MG63 (cell line): ENCODE results near the gene DNTT. TPM values are rescaled to one million over a fixed set of nuclear protein-coding genes. Genes with fewer than 3 reads are reported as not detected.

Source experiments
- DNase-seq: peaks from one replicate; pipeline ENCODE4 v3.0.0-alpha.2; 2020
- H3K27me3 ChIP-seq: fragments of 250-450 bp; sonication (Bioruptor Pico); 2 replicates; pipeline ENCODE4 v1.5.1; 2020; ENCODE audit warnings: mild to moderate bottlenecking, moderate library complexity
- H3K36me3 ChIP-seq: fragments of 250-450 bp; sonication (Bioruptor Pico); 2 replicates; pipeline ENCODE4 v1.5.1; 2020; ENCODE audit warnings: mild to moderate bottlenecking, moderate library complexity
- H3K4me3 ChIP-seq: fragments of 250-450 bp; sonication (Bioruptor Pico); 2 replicates; pipeline ENCODE4 v1.5.1; 2020; ENCODE audit warnings: mild to moderate bottlenecking, moderate library complexity
- H3K9me3 ChIP-seq: fragments of 250-450 bp; sonication (Bioruptor Pico); 2 replicates; pipeline ENCODE4 v1.5.1; 2020; ENCODE audit warnings: mild to moderate bottlenecking, moderate library complexity
- total RNA-seq: library from RNA; depleted of rRNA; stranded (reverse); fragments of >200 nt; shearing (Covaris generic); gene quantifications from 2 replicates; pipeline ENCODE4 v1.2.3, GENCODE V29; 2014; ENCODE audit warnings: low replicate concordance

Gene DNTT
- total RNA-seq, 1 experiment from 2014 or later, result not detected

DNA sequence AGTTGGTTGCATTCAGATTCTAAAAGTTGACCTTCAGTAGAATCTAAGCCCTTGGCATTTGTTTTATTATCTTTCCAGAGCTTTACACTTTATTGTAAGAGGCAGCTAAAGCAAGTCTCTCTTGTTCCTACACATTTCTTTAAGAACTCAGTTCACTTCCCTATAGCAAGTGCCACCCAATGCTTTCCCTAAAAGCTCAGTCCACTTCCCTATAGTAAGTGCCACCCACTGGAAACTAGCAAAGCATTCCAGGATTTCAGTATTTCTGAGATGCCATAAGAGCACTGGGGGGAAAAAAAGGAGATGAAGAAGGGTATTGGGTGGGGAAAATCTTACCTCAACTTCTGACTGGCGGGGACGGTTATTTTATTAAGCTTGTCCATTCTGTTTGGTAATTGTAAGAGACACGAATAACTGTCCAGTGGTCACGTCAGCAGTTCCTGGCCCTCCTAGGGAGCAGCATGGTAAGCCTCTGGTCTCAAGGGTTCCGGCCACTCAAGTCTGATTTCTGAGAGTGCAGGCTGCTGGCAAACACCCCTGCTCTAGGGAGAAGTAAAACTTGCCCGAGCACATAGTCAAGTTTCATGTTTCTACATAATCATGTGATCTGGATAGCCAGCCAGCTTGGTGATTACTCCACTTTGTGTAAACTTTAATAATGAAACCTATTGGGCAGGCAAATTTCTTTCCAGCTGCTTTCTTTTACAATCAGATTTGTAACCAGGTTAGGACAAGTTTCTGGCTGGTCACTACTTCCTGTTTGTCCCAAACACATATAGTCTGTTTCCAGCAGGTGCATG lies 33.0 kb upstream of the DNTT start, which contains the start of gene BLNK:
Gene BLNK (minus strand): TSS at position 554 of the 800 bp plus-strand sequence. CDS start 171 bp downstream, at position 383.
- Histone ChIP-seq H3K27me3 (no peaks in the 10 kb centered on the region), H3K9me3 (no peaks in the 10 kb centered on the region), H3K36me3 (no peaks in the 10 kb centered on the region), H3K4me3 (no peak within 1 kb of the TSS)
- DNase-seq, result peak; percentile 38

DNA sequence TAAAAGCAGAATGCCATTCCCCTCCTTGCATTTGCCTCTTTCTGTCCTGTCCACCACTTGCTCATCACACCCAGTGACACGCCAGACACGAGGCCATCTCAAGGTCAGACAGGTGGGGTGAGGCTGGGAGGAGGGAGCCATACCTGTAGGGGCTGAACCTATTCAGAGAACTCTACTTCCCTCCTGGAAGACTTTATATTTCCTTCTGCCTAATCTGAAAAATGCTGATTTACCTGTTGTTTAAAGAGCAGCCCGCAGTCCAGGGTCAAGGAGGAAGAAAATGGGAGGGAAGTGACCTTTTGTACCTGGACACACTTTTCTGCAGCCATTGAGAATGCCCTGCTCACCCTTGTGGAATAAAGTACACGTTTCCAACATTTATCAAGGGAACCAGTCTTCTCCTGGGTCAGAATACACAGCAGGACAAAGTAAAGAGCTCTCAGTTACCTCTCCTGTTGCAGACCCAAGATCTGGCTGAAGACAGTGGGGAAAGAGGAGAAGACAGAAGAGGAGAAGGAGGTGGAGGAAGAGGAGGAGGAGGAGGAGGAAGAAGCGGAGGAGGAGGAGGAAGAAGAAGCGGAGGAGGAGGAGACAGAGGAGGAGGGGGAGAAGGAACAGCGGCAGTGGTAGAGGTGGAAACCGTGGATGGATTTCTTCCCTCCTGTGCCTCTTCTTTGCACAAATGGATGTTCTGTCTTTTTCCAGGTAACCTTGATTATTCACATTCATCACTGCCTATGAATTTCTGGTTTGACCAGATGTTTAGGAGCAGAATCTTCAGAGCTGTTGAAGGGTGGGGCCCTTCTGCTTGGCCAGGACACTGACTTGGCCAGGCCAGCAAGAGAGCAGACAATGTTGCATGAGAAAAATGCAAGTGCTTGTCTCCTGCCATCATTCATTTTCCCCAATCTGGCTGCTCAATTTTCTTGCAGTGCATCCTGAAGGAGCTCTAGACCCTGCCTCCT lies 31.6 kb upstream of the DNTT start:
- DNase-seq, result no peak
- no peaks in the 10 kb centered on the region for H3K36me3 ChIP-seq
- no peak overlapping the region for H3K4me3 ChIP-seq
- H3K9me3 ChIP-seq, result no peaks in the 10 kb centered on the region
- H3K27me3 ChIP-seq, result no peaks in the 10 kb centered on the region

DNA sequence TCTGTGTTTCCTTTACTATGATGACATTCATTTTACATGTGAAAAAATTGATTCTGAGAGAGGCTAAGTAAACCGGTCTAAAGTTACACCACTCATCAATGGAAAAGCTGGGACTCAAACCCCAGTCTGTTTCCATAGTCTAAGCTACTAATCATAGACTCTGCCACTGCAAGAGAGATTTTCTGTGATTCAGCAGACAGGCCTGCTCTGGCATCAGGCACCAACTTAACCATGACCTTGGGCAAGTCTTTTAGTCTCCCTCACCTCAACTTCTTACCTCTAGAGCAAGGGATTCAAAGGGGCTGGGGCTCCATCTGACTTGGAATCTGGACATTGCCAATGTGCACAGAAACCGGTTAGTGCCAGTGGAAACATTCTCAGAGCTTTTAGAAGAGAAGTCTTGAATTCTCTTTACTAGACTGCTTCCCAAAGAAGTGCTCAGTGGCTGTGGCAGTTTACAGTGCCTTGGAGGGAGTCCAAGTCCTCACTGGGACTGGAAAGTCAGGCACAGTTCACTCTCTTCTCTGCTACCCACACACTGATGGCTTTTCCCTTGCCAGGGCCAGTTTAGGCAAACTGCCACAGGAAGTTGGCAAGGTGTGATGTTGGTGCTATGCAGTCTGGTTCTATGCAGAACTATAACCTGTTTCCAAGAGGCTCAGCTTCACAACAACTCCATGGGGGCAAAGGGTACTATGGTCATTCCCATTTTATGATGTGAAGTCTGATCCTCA lies 28.4 kb upstream of the DNTT start:
- H3K36me3 ChIP-seq, result no peaks in the 10 kb centered on the region
- peak; percentile 64 for DNase-seq
- H3K9me3 ChIP-seq, result no peaks in the 10 kb centered on the region
- H3K4me3 ChIP-seq, result no peak overlapping the region
- H3K27me3 ChIP-seq, result no peaks in the 10 kb centered on the region

DNA sequence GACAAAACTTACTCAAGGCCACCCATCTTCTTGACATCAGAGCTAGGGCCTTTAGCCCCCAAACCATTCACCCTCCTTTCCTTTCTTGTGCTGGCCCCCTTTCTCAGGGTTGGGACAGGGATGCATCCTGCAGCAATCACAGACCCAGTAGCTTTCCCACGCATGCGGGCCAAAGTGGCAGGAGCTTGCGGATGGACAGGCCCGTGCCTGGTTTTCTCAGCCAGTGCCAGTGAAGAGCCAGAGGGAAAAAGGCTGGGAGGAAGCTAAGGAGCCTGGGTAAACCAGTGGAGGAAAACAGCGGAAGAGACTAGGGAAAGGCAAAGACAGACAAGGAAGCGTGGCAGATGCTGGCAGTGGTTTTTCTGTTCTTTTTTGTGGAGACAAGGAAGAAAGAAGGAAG lies 27.8 kb upstream of the DNTT start:
- no peak for DNase-seq
- Histone ChIP-seq H3K27me3 (no peaks in the 10 kb centered on the region), H3K4me3 (no peak overlapping the region), H3K9me3 (no peaks in the 10 kb centered on the region), H3K36me3 (no peaks in the 10 kb centered on the region)

DNA sequence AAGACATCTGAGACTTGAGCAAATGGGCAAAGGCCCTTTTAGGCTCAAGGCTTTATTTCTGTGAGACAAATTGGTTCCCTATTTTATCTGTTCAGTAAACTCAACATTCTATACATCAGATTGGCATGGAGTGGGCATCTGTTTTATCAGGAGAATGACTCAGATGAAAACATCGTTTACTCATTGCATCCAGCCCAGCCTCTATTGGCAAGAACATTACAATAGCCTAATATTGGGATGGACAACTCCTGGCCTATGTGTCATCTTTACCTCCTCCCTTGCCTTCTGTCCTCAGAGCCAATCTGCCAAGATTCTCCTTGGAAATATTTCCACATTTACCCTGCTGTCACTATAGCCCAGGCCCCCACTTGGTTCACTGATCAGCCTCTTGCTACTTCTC lies 27.4 kb upstream of the DNTT start:
- no peaks in the 10 kb centered on the region for H3K9me3 ChIP-seq
- H3K4me3 ChIP-seq, result no peak overlapping the region
- peak; percentile 57 for DNase-seq
- no peaks in the 10 kb centered on the region for H3K36me3 ChIP-seq
- no peaks in the 10 kb centered on the region for H3K27me3 ChIP-seq

DNA sequence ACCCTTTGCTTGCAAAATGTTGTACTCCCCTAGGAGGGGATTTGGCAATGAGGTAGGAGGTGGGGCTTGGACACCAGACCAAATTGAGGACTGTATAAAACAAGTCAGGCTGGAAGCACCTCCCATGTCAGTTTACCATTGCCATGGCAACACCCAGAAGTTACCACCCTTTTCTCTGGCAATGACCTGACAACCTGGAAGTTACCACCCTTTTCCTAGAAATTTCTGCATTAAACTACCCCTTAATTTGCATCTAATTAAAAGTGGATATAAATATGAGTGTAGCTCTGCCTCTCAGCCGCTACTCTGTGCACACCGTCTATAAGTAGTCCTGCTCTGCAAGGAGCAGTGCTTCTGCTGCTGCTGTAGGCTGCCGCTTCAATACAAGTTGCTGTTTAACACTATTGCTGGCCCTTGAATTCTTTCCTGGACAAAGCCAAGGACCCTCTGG lies 25.0 kb upstream of the DNTT start:
- DNase-seq, result no peak
- Histone ChIP-seq H3K36me3 (no peaks in the 10 kb centered on the region), H3K27me3 (no peaks in the 10 kb centered on the region), H3K9me3 (no peaks in the 10 kb centered on the region), H3K4me3 (no peak overlapping the region)

DNA sequence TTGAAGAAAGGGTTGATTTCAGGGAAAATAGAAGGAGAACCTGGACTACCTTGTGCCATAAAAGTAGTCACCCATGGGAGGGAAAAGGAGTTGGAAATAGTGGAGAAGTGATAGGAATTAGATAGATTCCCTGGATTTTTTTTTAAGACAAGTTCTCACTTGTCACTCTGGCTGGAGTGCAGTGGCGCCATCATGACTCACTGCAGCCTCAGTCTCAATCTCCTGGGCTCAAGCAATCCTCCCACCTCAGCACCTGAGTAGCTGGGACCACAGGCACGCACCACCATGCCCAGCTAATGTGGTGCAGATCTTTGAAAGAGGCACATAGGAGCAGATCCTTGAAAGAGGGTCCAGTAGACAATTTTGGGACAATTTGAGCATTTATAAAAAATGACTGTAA lies 23.4 kb upstream of the DNTT start:
- no peak overlapping the region for H3K4me3 ChIP-seq
- DNase-seq, result no peak
- H3K9me3 ChIP-seq, result no peaks in the 10 kb centered on the region
- H3K27me3 ChIP-seq, result no peaks in the 10 kb centered on the region
- no peaks in the 10 kb centered on the region for H3K36me3 ChIP-seq

DNA sequence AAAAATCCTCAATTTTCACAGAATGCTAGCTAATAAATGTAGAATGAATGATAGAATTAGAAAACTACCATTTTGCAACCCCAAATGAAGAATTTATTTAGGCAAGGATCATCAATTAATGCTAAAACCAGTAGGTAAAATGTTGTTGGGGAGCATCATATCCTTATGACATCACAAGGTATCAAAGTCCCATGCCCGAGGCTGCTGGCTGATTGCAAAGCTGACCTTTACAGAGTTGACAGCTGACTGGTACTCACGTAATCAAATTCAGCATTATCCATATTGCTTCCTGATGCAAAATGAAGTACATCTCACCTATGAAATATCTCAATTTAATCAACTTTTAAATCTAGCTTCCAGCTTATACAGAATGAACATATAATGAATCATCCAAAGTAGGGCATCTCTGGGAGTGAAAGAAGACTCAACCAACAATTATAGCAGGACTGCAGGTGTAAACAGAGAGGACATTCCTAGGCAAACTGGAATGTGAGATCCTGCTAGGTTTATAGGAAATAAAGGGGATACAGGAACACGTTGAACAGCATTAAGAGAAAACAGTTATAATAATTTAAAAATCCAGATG lies 22.7 kb upstream of the DNTT start:
- Histone ChIP-seq H3K9me3 (no peaks in the 10 kb centered on the region), H3K4me3 (no peak overlapping the region), H3K36me3 (no peaks in the 10 kb centered on the region), H3K27me3 (no peaks in the 10 kb centered on the region)
- DNase-seq, result no peak

DNA sequence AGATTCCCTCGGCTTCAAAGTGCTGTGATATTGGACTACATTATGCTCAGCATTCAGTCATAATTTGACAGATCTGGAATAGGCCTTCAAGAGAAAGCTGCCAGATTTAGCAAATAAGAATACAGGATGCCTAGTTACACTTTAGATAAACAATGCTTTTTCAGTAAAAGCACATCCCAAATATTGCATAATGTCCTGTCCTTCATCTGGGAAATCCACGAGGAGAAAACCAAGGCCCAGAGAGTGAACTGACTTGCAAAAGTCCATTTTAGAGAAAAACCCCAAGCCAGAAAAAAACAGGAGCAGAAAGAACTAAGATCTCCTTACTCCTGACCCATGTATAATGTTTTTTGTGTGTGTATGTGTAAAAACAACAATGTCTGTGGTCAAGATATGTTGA lies 20.9 kb upstream of the DNTT start:
- no peaks in the 10 kb centered on the region for H3K9me3 ChIP-seq
- no peak for DNase-seq
- no peak overlapping the region for H3K4me3 ChIP-seq
- no peaks in the 10 kb centered on the region for H3K36me3 ChIP-seq
- H3K27me3 ChIP-seq, result no peaks in the 10 kb centered on the region

DNA sequence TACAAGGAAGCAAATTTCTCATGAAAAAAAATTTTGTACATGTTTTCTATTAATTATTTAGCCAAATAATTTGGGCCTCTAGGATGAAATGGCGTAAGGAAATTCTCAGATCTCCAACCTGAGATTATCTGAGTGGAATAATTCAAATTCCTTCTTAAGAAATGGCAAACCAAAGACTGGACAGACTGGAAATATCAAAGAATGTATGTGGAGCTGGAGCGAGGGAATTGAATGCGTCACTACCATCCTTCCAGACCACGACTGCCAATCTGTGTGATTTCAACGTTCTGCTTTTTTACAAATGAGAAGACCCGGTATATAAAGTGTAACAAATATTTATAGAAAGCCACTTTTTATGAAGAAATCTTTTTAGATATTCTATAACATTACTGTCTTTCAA lies 20.5 kb upstream of the DNTT start:
- H3K36me3 ChIP-seq, result no peaks in the 10 kb centered on the region
- no peaks in the 10 kb centered on the region for H3K27me3 ChIP-seq
- no peak for DNase-seq
- no peak overlapping the region for H3K4me3 ChIP-seq
- no peaks in the 10 kb centered on the region for H3K9me3 ChIP-seq

DNA sequence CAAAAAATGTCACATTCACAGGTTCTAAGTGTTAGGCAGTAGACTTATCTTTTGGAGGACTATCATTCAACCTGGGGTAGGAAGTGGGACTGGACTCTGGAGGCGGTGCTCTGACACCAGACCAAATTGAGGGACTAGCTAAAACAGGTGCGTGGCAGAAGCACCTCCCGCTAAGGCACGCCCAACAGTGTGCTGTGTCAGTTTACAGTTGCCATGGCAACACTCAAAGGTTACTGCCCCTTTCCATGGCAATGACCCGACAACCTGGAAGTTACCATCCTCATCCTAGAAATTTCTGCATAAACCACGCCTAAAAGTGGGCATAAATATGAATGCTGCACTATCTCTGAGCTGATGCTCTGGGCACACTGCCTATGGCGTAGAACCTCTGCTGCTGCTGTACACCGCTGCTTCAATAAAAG lies 18.9 kb upstream of the DNTT start:
- no peak for DNase-seq
- Histone ChIP-seq H3K4me3 (no peak overlapping the region), H3K27me3 (no peaks in the 10 kb centered on the region), H3K9me3 (no peaks in the 10 kb centered on the region), H3K36me3 (no peaks in the 10 kb centered on the region)

DNA sequence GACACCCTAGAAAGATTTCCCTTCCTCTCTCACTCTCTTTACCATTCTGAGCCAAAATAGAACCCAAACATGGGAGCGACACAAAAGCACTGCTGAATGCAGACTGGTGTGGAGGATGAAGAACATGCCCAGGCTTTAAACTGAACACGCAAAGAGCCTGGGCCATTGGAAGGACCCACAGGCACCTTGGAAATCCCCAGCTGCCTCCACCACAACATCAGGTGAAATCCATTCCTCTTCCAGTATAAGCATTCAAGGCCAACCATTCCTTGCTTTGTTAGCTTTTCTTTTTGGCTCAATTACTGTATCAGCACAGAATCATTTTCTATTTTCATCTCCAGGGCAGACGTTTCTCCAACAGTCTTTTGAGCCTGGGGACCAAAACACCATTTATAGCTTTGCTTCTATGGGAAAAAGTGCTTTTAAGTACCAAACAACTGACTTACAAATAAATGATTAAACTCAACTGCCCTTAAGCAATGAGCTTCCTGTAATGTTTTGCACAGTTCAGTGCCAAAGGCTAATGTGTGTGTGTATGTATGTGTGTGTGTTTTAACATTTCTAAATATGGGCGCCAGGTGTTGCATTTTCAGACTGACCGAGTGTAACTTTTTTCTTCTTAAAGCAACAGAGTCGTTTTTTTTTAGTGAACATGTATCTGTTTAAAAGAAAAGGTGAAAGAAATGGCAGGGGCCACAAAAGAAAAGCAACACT lies 16.7 kb upstream of the DNTT start:
- DNase-seq, result no peak
- Histone ChIP-seq H3K4me3 (no peak overlapping the region), H3K36me3 (no peaks in the 10 kb centered on the region), H3K27me3 (no peaks in the 10 kb centered on the region), H3K9me3 (no peaks in the 10 kb centered on the region)

DNA sequence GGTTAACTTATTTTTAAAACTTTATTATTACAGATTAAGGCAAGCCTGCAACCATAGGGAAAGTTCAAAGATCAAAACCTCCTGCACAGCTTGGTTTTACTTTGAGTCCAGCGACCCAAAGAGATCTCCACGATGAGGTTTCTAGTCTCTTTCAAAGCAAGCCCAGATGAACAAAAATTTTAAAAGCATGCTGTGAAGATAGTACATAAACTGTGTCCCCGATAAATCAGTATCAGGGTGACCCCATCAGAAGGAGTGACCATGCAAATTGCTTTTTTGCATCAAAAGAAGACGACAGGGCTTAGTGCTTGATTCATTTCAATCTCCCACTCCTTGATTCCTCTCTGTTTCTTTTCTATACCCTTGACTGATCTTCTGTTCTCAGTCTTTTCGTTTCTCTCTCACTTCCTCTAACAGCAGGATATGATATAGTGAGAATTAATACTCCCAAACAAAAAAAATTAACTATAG lies 16.0 kb upstream of the DNTT start:
- no peak overlapping the region for H3K4me3 ChIP-seq
- DNase-seq, result no peak
- H3K27me3 ChIP-seq, result no peaks in the 10 kb centered on the region
- H3K9me3 ChIP-seq, result no peaks in the 10 kb centered on the region
- no peaks in the 10 kb centered on the region for H3K36me3 ChIP-seq

DNA sequence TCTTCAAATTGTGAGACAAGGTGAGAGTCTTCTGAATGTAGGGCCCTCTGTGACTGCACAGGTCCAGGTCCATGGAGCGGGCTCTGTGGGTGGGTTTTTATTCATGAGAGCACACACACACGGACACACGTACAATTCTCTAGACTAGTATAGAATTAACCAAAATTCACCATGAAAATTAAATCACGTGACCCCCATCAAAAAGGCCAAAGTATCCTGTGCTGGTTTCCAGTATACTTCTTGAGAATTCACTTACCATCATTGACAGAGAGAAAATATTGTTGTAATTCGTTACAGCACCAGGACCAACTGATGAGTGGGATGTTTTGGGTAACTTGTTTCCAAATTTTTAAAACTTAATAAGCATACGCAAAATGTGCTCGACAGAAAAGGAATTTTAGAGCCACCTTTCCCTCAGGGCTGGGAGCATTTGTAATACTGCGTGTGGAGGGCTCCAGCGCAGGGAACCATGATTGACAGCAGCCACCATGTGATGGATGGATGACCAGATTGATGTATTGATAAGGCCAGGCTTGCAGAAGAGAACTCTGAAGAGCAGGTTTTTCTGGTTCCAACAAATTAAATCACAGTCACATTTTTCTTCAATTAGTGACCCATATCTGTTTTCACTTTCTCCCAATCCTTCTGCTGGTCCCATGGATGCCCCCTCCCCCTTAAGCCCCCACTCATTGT lies 14.9 kb upstream of the DNTT start:
- DNase-seq, result no peak
- peaks cover 2% of the 10 kb centered on the region; the same call in 1 of the 2 replicates for H3K27me3 ChIP-seq
- no peaks in the 10 kb centered on the region for H3K36me3 ChIP-seq
- H3K4me3 ChIP-seq, result no peak overlapping the region
- H3K9me3 ChIP-seq, result no peaks in the 10 kb centered on the region

DNA sequence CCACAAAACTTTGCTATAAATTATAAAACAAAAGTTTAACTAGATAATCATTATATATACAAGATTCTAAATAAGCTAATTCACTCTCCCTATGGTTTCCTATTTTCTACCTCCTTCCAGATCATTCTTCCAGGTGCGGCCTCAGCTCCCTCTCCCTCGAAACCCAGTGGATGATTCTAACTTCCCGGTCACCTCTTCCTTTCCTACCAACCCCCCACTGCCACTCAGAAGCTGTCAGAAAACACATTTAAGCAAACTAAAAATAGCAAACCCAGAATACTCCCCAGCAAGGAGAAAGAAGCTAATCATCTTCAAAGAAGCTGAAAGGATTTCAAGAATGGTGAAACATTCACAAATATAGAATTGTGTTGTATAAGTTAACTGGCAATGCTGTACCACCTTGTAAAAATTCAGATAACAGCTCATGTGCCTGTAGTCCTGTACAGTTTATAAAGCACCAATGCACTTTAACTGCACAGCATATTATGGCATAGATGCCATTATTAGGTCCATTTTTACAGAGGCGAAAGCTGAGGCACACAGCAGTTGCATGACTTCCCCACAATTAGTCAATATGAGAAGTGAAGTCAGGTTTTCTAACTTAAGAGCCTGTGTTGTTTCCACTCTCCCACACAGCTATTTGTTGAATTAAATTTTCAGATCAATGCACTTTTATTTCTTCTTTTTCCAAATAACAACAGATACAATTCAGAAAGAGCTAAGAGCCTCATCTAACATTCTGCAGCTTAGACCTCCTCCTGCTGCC lies 13.7 kb upstream of the DNTT start:
- H3K36me3 ChIP-seq, result no peaks in the 10 kb centered on the region

More for the DNA sequence above, 13.7 kb upstream of the DNTT start:
- Histone ChIP-seq H3K9me3 (no peaks in the 10 kb centered on the region), H3K27me3 (peaks cover 2% of the 10 kb centered on the region; the same call in 1 of the 2 replicates), H3K4me3 (no peak overlapping the region)
- DNase-seq, result no peak
